KMS-11 (cell line): Measurements from ENCODE around the gene LILRA6.

Experiments used
- H2AFZ ChIP-seq: fragments of 200-600 bp; sonication (generic); 2 replicates; pipeline ENCODE4 v1.6.1; 2016; ENCODE audit warnings: antibody characterized with exemption, mixed run types, low read depth
- H3K27ac ChIP-seq: fragments of 200-600 bp; sonication (generic); 2 replicates; pipeline ENCODE4 v1.6.1; 2016; ENCODE audit warnings: mild to moderate bottlenecking, mixed run types
- H3K27me3 ChIP-seq: fragments of 200-600 bp; sonication (generic); 2 replicates; pipeline ENCODE4 v1.6.1; 2017; ENCODE audit warnings: mild to moderate bottlenecking, low read depth, mixed run types, moderate library complexity; ENCODE audit not compliant: insufficient read depth
- H3K36me3 ChIP-seq: fragments of 200-600 bp; sonication (generic); 2 replicates; pipeline ENCODE4 v1.6.1; 2017; ENCODE audit warnings: mild to moderate bottlenecking, mixed run types; ENCODE audit not compliant: insufficient read depth
- H3K4me1 ChIP-seq: fragments of 200-600 bp; sonication (generic); 2 replicates; pipeline ENCODE4 v1.6.1; 2016; ENCODE audit warnings: mild to moderate bottlenecking, low read depth, mixed run types; ENCODE audit not compliant: poor library complexity, severe bottlenecking
- H3K4me2 ChIP-seq: fragments of 200-600 bp; sonication (generic); 2 replicates; pipeline ENCODE4 v1.7.0; 2016; ENCODE audit warnings: mild to moderate bottlenecking, mixed run types
- H3K4me3 ChIP-seq: fragments of 200-600 bp; sonication (generic); IDR thresholded peaks from 2 replicates; pipeline ENCODE4 v1.6.1; 2017; ENCODE audit warnings: low read depth, low read length, mixed read lengths; ENCODE audit not compliant: insufficient read depth
- H3K79me2 ChIP-seq: fragments of 200-600 bp; sonication (generic); 2 replicates; pipeline ENCODE4 v1.6.1; 2016; ENCODE audit warnings: low read depth, mixed run types; ENCODE audit not compliant: insufficient read depth
- H3K9ac ChIP-seq: fragments of 200-600 bp; sonication (generic); 2 replicates; pipeline ENCODE4 v1.6.1; 2016; ENCODE audit warnings: mild to moderate bottlenecking, mixed run types
- H4K20me1 ChIP-seq: fragments of 200-600 bp; sonication (generic); 2 replicates; pipeline ENCODE4 v1.6.1; 2016; ENCODE audit warnings: mild to moderate bottlenecking, mixed run types; ENCODE audit not compliant: insufficient read depth
- CTCF ChIP-seq: fragments of 200-600 bp; sonication (generic); conservative IDR thresholded peaks from 2 replicates; pipeline ENCODE4 v1.6.1; 2017; ENCODE audit warnings: low read depth, mild to moderate bottlenecking, antibody characterized with exemption, low read length, moderate library complexity, mixed read lengths

Gene LILRA6

GRCh38 chr19:54253331-54254194 lies 11.0 kb upstream of the LILRA6 start:
- Histone ChIP-seq H4K20me1 (no peaks in the 10 kb centered on the region), H3K4me3 (no peak overlapping the region), H3K36me3 (no peaks in the 10 kb centered on the region), H3K27me3 (peaks cover 68% of the 10 kb centered on the region), H2AFZ (no peak overlapping the region), H3K79me2 (no peaks in the 10 kb centered on the region), H3K4me1 (no peaks in the 10 kb centered on the region), H3K9ac (no peak overlapping the region), H3K27ac (no peak overlapping the region), H3K4me2 (no peak overlapping the region)
- no peak for TF ChIP-seq CTCF

DNA sequence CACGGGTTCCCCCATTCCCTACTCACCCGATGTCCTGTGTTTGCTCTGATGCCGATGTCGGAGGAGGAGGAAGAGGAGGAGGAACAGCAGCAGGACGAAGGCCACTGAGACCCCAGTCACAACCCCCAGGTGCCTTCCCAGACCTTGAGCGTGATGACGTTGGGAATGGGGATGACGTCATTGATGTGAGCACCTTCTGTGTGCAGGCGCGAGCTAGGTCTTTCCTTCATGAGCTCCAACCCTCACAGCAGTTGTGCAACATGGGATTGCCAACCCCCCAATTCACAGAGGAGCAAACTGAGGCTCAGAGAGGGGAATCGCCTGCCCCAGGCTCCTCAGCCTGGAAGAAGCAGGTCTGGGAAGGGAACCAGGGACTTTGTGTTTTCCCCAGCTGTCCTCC lies 10.3 kb upstream of the LILRA6 start:
- Histone ChIP-seq H3K4me2 (no peak overlapping the region), H2AFZ (no peak overlapping the region), H3K27me3 (peaks cover 69% of the 10 kb centered on the region), H4K20me1 (no peaks in the 10 kb centered on the region), H3K27ac (no peak overlapping the region), H3K9ac (no peak overlapping the region), H3K36me3 (no peaks in the 10 kb centered on the region), H3K4me3 (no peak overlapping the region), H3K4me1 (no peaks in the 10 kb centered on the region), H3K79me2 (no peaks in the 10 kb centered on the region)
- TF ChIP-seq CTCF = no peak

- no peak overlapping the region for H3K4me2 ChIP-seq
- no peaks in the 10 kb centered on the region for H3K4me1 ChIP-seq
- H3K4me3 ChIP-seq = no peak overlapping the region
- no peaks in the 10 kb centered on the region for H4K20me1 ChIP-seq
- no peak overlapping the region for H3K27ac ChIP-seq
- H3K36me3 ChIP-seq = no peaks in the 10 kb centered on the region
- H3K27me3 ChIP-seq = peaks cover 67% of the 10 kb centered on the region
- H3K9ac ChIP-seq = no peak overlapping the region
- no peak overlapping the region for H2AFZ ChIP-seq
- H3K79me2 ChIP-seq = no peaks in the 10 kb centered on the region
- no peak for TF ChIP-seq CTCF
Observed at GRCh38 chr19:54252243-54252642, 9.7 kb upstream of the LILRA6 start.

- no peak overlapping the region for H2AFZ ChIP-seq
- TF ChIP-seq CTCF = no peak
- no peak overlapping the region for H3K4me2 ChIP-seq
Observed at GRCh38 chr19:54248016-54248601, 5.5 kb upstream of the LILRA6 start.

More at GRCh38 chr19:54248016-54248601, 5.5 kb upstream of the LILRA6 start:
- Histone ChIP-seq H3K27me3 (peaks cover 55% of the 10 kb centered on the region), H3K79me2 (no peaks in the 10 kb centered on the region), H3K36me3 (no peaks in the 10 kb centered on the region), H3K27ac (no peak overlapping the region), H3K4me3 (no peak overlapping the region), H3K9ac (no peak overlapping the region), H4K20me1 (no peaks in the 10 kb centered on the region), H3K4me1 (no peaks in the 10 kb centered on the region)
